Epidermal melanocyte (primary cell): ENCODE measurements around the gene NTHL1.

Experiments used
- DNase-seq: peaks from one replicate; pipeline ENCODE4 v3.0.0; 2011; ENCODE audit warnings: low spot score; ENCODE audit not compliant: insufficient read length

The NTHL1 gene

DNA sequence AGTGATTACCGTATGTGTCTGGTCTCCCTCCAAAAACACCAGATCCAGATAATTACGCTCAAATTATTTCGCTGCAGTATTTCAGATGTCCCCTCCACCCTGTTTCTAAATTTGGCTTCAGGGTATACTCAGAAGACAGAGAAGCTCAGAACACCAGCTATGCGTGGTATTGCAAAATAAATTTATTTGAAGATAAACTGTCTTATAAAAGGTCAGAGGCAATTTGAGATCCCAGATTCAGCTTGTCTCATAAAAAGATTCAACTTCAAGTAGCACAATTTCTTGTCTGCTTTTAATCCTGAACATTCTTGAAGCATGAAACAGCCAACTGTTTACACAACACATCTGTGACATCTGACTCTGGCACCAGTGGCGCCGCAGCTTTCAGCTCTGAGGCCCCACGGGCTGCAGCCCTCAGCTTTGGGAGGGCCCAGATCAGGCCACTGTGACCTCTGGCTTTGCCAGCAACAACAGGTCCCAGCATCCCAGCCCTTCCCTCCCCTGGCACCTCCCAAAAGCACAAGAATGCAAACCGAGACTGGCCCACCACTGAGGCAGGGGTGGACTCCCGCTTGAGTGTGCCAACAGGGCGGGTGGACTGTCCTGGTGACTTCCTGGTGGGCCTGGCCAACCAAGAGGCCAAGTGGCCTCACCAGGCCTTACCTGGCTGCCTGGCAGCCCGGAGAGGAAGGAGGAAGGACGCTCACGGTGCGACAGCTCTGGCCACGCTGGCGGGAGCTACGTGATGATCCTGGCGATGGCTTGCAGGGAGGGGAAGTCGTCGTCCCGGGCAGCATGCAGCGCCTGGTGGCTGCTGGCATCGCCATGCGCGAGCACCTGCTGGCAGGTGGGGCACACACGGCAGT, 49.9 kb downstream of the NTHL1 start:
- no peak for DNase-seq

DNA sequence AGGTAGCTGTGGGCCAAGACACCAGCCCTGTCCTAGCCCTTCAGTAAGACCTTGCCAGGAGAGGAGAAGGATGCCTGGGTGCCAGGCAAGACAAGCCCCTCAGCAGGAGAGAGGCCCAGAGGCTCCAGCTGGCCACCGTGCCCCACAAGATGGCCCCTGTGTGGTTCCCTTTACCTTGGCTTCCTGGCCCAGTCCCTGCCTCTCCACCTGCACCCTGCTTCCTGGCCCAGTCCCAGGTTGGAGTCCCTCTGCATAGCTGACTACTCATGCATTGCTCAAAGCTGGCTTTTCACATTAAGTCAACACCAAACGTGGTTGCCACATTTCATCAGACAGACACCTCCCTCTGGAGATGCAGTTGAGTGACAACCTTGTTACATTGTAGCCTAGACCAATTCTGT, 53.9 kb downstream of the NTHL1 start:
- DNase-seq: no peak

DNA sequence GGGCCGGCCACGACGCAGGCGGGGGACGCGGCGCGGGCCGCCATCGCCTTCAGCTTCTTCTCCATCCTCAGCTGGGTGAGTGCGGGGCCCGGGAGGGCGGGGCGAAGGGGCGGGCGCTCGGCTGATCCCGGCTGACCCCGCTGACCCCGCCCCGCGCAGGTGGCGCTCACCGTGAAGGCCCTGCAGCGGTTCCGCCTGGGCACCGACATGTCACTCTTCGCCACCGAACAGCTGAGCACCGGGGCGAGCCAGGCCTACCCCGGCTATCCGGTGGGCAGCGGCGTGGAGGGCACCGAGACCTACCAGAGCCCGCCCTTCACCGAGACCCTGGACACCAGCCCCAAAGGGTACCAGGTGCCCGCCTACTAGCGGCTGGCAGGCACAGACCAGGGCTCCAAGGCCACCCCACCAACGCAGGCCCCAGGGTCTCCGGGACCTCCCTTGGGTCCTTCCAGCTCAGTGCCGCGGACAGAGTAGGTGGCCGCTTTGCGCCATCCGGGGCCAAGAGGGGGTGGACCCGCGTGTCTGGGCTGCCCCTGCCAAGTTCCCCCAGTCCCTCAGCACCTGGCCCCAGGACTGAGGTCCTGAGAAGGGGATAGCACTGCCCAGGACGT, 54.8 kb downstream of the NTHL1 start:
- DNase-seq: no peak

DNA sequence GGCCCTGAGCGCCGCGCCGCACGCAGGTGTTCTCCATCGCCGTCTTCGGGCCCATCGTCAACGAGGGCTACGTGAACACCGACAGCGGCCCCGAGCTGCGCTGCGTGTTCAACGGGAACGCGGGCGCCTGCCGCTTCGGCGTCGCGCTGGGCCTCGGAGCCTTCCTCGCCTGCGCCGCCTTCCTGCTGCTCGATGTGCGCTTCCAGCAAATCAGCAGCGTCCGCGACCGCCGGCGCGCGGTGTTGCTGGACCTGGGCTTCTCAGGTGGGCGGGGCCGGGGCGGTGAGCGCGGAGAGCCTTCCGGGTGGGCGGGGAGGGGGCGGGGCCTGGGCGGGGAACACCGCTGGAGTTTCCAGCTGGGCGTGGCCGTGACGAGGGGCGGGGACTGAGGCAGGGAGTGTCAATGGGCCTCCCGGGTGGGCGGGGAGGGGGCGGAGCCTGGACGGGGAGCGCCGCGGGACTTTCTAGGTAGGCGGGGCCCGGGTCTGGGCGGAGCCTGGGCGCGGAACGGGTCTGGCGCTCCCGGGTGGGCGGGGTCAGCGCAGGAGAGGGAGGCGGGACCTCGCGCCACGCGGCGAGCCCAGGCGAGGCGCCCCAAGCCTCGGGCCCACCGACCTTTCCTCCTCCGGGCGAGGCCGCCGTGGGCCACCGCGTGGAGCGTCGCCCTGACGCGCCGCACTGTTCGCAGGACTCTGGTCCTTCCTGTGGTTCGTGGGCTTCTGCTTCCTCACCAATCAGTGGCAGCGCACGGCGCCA, 55.5 kb downstream of the NTHL1 start:
- peak; percentile 98 for DNase-seq

DNA sequence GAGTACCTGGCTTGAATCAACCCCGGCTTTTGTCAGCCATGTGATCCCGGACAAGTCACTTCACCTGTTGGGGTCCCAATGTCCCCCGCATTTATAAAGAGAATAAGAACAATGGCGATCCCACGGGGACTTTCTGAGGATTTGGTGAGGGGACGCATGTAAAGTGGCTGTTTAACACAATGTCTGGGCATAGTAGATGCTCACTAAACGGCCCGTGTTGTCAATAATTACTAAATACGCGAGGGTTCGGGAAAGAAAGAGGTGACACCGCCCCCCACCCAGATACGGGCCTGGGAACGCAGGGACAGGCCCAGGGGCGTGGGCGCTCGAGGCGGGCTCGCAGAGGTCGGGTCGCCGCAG, 56.1 kb downstream of the NTHL1 start:
- no peak for DNase-seq

DNA sequence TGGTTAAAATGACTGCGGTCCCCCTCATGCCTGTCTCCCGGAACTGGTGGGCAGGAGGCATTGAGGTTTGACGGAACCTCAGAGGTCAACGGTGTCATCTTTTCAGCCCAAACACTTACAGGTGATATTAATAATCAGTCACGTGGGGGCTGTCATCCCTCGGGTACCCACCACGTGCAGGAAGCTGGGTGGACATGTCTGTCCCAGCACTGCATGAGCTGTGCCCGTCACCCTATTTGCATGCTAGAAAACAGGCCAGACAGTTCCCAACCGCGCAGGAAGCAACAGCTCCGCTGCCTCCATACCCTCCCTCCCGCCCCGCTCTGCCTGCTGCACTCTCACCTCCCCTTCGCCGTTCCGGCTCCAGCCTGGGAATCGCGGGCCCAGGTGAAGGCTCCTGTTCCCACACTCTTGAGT, 56.5 kb downstream of the NTHL1 start:
- DNase-seq: no peak

DNA sequence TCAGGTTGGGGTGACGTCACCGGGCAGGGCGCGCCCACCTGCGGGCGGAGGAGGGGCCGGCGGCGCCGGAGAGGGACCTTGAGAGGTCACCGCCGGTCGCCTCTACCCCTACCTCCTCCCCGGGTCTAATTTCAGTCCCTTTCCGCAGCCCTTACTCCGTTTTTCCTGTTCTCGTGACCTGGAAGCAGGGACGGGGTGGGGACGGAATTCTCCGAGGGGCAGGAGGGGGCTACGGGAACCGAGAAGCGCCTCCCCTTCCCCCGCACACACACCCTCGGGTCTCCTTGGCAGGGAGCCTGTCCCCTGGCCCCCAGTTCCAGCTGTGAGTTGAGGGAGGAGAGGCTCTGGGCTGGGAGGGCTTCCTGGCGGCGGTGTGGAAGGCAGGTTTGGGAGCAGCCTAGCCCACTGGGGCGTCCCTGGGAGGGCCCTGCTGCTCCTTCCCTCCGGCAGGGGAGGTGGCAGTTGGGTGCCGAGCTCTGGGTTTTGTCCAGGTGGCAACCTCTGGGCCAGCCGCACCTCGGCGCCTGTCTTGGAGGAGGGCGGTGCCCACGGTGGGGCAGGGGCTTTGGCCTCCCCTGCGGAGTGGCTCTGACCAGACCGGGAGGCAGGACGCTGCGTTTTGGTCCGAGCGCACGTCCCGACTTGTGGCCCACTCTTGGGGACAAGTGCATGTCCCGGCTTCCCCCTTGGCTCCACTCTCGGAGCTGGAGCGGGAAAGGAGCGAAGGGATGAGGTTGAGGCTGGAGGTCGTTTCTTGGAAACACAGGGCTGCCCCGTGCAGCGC, 57.1 kb downstream of the NTHL1 start:
- no peak for DNase-seq

DNA sequence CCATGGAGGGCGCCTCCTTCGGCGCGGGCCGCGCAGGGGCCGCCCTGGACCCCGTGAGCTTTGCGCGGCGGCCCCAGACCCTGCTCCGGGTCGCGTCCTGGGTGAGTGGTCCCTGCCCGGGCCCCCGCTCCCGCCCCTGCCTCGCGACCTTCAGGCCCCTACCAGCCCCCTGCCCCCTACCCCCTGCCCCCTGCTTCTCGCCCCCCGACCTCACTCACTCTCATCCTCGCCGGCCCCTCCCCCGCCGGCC, 57.6 kb downstream of the NTHL1 start:
- DNase-seq: no peak
